DOHH2 (cell line): Measurements from ENCODE around the gene UBE2L3.
"Not testable (repeated sequence)": the region's sequence is repeated elsewhere in the genome, so short reads cannot be mapped to it uniquely, and the experiment has no call there.

Source experiments
- H3F3A ChIP-seq: fragments of 200-600 bp; sonication (generic), shearing (Covaris generic); 2 replicates; pipeline ENCODE4 v1.6.0; 2016; ENCODE audit warnings: antibody characterized with exemption, mild to moderate bottlenecking; ENCODE audit not compliant: control insufficient read depth, insufficient read depth
- H3K27ac ChIP-seq: fragments of 200-600 bp; sonication (generic); 2 replicates; pipeline ENCODE4 v1.5.1; 2014; ENCODE audit warnings: low read depth, mild to moderate bottlenecking, low read length, moderate library complexity
- H3K27me3 ChIP-seq: fragments of 200-600 bp; sonication (generic); 2 replicates; pipeline ENCODE4 v1.6.1; 2014; ENCODE audit warnings: mild to moderate bottlenecking, low read length, mixed read lengths; ENCODE audit not compliant: control insufficient read depth
- H3K36me3 ChIP-seq: fragments of 200-600 bp; sonication (generic); 2 replicates; pipeline ENCODE4 v1.6.1; 2014; ENCODE audit warnings: mild to moderate bottlenecking, low read length, moderate library complexity, mixed read lengths; ENCODE audit not compliant: control insufficient read depth
- H3K4me1 ChIP-seq: fragments of 200-600 bp; sonication (generic); 2 replicates; pipeline ENCODE4 v1.6.1; 2014; ENCODE audit warnings: mild to moderate bottlenecking, low read length, mixed read lengths; ENCODE audit not compliant: control insufficient read depth
- H3K4me2 ChIP-seq: fragments of 200-600 bp; sonication (generic); 2 replicates; pipeline ENCODE4 v1.6.0; 2014; ENCODE audit warnings: mild to moderate bottlenecking, low read length, moderate library complexity
- H3K4me3 ChIP-seq: fragments of 200-600 bp; sonication (generic); 2 replicates; pipeline ENCODE4 v1.5.1; 2014; ENCODE audit warnings: mild to moderate bottlenecking, low read length, mixed read lengths
- H3K79me2 ChIP-seq: fragments of 200-600 bp; sonication (generic); 2 replicates; pipeline ENCODE4 v1.6.1; 2014; ENCODE audit warnings: mild to moderate bottlenecking, low read length, mixed read lengths; ENCODE audit not compliant: control insufficient read depth
- H3K9me2 ChIP-seq: fragments of 200-600 bp; sonication (generic); replicated peaks from 2 replicates; pipeline ENCODE4 v1.6.1; 2014; ENCODE audit warnings: mild to moderate bottlenecking, low read length, mixed read lengths; ENCODE audit not compliant: control insufficient read depth
- H3K9me3 ChIP-seq: fragments of 200-600 bp; sonication (generic); 2 replicates; pipeline ENCODE4 v1.6.1; 2014; ENCODE audit warnings: antibody characterized with exemption, low read length, mixed read lengths; ENCODE audit not compliant: control insufficient read depth, insufficient read depth
- H4K20me1 ChIP-seq: fragments of 200-600 bp; sonication (generic); 2 replicates; pipeline ENCODE4 v1.6.0; 2014; ENCODE audit warnings: low read depth, mild to moderate bottlenecking, antibody characterized with exemption, low read length, moderate library complexity; ENCODE audit not compliant: control insufficient read depth, insufficient read depth
- CTCF ChIP-seq: fragments of 200-600 bp; sonication (generic); IDR thresholded peaks from one replicate; pipeline ENCODE4 v1.5.1; 2014; ENCODE audit warnings: antibody characterized with exemption, mild to moderate bottlenecking, low read depth, low read length; ENCODE audit not compliant: poor library complexity, severe bottlenecking
- EZH2phosphoT487 ChIP-seq: fragments of 200-600 bp; sonication (generic); IDR thresholded peaks from 2 replicates; pipeline ENCODE4 v1.6.1; 2017; ENCODE audit warnings: borderline replicate concordance, mild to moderate bottlenecking, antibody characterized with exemption, low read length, moderate library complexity, mixed read lengths

The UBE2L3 gene

GRCh38 chr22:21603973-21604372 lies 36.5 kb downstream of the UBE2L3 start:
- Histone ChIP-seq H3K36me3 (peaks cover 24% of the 10 kb centered on the region), H4K20me1 (peaks cover 29% of the 10 kb centered on the region), H3K4me3 (no peak overlapping the region)

DNA sequence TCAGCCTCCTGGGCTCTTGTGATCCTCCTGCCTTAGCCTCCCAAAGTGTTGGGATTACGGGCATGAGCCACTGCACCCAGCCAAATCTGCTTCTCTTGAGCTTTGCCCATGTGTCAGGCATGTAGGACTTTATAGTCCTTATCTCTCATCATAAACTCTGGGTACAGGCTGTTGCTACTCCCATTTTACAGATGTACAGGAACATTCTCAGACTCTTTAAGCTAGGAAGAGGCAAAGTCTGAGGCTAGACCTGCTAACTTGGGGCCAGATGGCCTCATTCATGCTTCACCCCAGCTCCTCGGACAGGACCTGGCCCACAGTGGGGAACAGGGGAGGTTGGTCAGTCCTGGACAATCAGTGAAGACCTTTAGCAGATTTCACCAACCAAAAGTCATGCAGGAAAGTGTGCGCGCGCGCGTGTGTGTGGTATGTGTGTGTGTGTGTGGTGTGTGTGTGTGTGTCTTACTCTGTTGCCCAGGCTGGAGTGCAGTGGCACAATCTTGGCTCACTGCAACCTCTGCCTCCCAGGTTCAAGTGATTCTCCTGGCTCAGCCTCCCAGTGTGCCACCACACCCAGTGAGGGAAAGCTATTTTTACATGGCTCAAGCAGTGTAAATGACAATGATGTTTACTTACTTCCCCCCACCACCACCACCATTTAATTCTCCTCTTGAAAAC lies 38.5 kb downstream of the UBE2L3 start:
- Histone ChIP-seq H3K36me3 (peaks cover 37% of the 10 kb centered on the region), H4K20me1 (peaks cover 25% of the 10 kb centered on the region), H3K27ac (no peak overlapping the region), H3K27me3 (no peaks in the 10 kb centered on the region), H3K4me2 (no peak overlapping the region), H3K4me1 (no peaks in the 10 kb centered on the region; the same call in 1 of the 2 replicates), H3K9me2 (no peaks in the 10 kb centered on the region), H3K79me2 (peaks cover 96% of the 10 kb centered on the region), H3F3A (peaks cover 3% of the 10 kb centered on the region; the same call in 1 of the 2 replicates), H3K9me3 (no peaks in the 10 kb centered on the region), H3K4me3 (no peak overlapping the region)
- no peak for TF ChIP-seq CTCF
- TF ChIP-seq EZH2phosphoT487: no peak

More at GRCh38 chr22:21603973-21604372, 36.5 kb downstream of the UBE2L3 start:
- Histone ChIP-seq H3K4me1 (no peaks in the 10 kb centered on the region; the same call in 1 of the 2 replicates), H3K9me3 (no peaks in the 10 kb centered on the region), H3K4me2 (no peak overlapping the region), H3K79me2 (peaks cover 97% of the 10 kb centered on the region), H3K9me2 (no peaks in the 10 kb centered on the region), H3F3A (peaks cover 3% of the 10 kb centered on the region; the same call in 1 of the 2 replicates), H3K27ac (no peak overlapping the region), H3K27me3 (no peaks in the 10 kb centered on the region)
- TF ChIP-seq EZH2phosphoT487 (no peak), CTCF (no peak)

DNA sequence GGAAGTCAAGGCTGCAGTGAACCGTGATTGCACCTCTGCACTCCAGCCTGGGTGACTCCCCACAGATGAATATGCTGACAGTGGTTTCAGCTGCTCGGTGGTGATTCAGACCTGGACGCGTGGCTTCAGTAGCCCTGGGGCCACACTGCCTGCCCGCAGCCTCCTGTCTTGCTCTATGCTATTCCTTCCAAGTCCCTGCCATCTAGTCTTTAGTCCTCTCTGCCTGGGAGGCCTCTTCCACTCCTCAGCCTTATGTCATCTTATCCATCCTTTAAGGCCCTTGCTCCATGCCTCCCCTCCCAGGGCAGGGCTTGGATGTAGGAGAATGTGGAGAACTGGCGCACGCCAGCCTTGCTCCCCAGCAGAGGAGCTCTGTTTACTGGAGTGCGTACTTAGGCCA lies 39.3 kb downstream of the UBE2L3 start:
- Histone ChIP-seq H4K20me1 (peaks cover 28% of the 10 kb centered on the region), H3F3A (peaks cover 3% of the 10 kb centered on the region; the same call in 1 of the 2 replicates), H3K4me1 (no peaks in the 10 kb centered on the region; the same call in 1 of the 2 replicates), H3K27ac (no peak overlapping the region), H3K79me2 (peaks cover 96% of the 10 kb centered on the region), H3K9me2 (no peaks in the 10 kb centered on the region), H3K4me2 (no peak overlapping the region), H3K9me3 (no peaks in the 10 kb centered on the region), H3K4me3 (no peak overlapping the region), H3K36me3 (peaks cover 44% of the 10 kb centered on the region), H3K27me3 (no peaks in the 10 kb centered on the region)
- TF ChIP-seq EZH2phosphoT487: no peak
- no peak for TF ChIP-seq CTCF

GRCh38 chr22:21609556-21610157 lies 42.1 kb downstream of the UBE2L3 start:
- H3K4me2 ChIP-seq, H3K9me2 ChIP-seq, H3K27me3 ChIP-seq, H3K4me3 ChIP-seq, H3K9me3 ChIP-seq, H3K27ac ChIP-seq, H3F3A ChIP-seq: not testable (repeated sequence)
- peaks cover 94% of the 10 kb centered on the region for H3K79me2 ChIP-seq
- H3K4me1 ChIP-seq: peaks cover 19% of the 10 kb centered on the region
- peaks cover 25% of the 10 kb centered on the region for H4K20me1 ChIP-seq
- H3K36me3 ChIP-seq: peaks cover 60% of the 10 kb centered on the region
